WTC11 (cell line): Measurements from ENCODE around the gene CD6. TPM values are rescaled to one million over a fixed set of nuclear protein-coding genes. Genes with fewer than 3 reads are reported as not detected.

ENCODE experiments used
- ATAC-seq: fragments of 200-7000 bp; cut with Tn5 transposase; 2 replicates; pipeline ENCODE4 v1.10.0; 2021; ENCODE audit warnings: mild to moderate bottlenecking, moderate library complexity
- CTCF ChIA-PET: fragments of 300-600 bp; sonication (Branson Sonifier 250); formaldehyde crosslinking; loops from one replicate; lab custom pipeline; 2021; ENCODE audit warnings: antibody characterized with exemption; lab: Charles Lee
- POLR2A ChIA-PET: fragments of 350-600 bp; sonication (Branson Sonifier 250); formaldehyde crosslinking; loops from one replicate; lab custom pipeline; 2021; ENCODE audit warnings: antibody characterized with exemption; lab: Charles Lee
- DNase-seq: peaks from one replicate; pipeline ENCODE4 v3.0.0; 2021; ENCODE audit warnings: low spot score
- H3K27ac Mint-ChIP-seq: 2 replicates; pipeline ENCODE4 v1.8.0; 2021; ENCODE audit warnings: mixed read lengths
- H3K27me3 Mint-ChIP-seq: 2 replicates; pipeline ENCODE4 v1.8.0; 2021; ENCODE audit warnings: low read depth, mild to moderate bottlenecking, moderate library complexity, mixed read lengths
- H3K36me3 Mint-ChIP-seq: 2 replicates; pipeline ENCODE4 v1.8.0; 2021; ENCODE audit warnings: mixed read lengths
- H3K4me1 Mint-ChIP-seq: 2 replicates; pipeline ENCODE4 v1.8.0; 2022; ENCODE audit warnings: mixed read lengths
- H3K4me3 Mint-ChIP-seq: 2 replicates; pipeline ENCODE4 v1.8.0; 2021; ENCODE audit warnings: mild to moderate bottlenecking, moderate library complexity, mixed read lengths
- H3K9me3 Mint-ChIP-seq: 2 replicates; pipeline ENCODE4 v1.8.0; 2021; ENCODE audit warnings: mixed read lengths
- FOXK1 ChIP-seq: sonication (generic); formaldehyde crosslinking; IDR thresholded peaks from 2 replicates; pipeline ENCODE4 v1.8.0; 2022; ENCODE audit warnings: mild to moderate bottlenecking, moderate library complexity, missing genetic modification reagents
- NFE2L1 ChIP-seq: sonication (generic); formaldehyde crosslinking; IDR thresholded peaks from 2 replicates; pipeline ENCODE4 v1.8.1; 2023; ENCODE audit warnings: missing genetic modification reagents
- ZNF219 ChIP-seq: sonication (generic); formaldehyde crosslinking; IDR thresholded peaks from 2 replicates; pipeline ENCODE4 v1.8.0; 2023; ENCODE audit warnings: missing genetic modification reagents, mild to moderate bottlenecking, borderline replicate concordance
- total RNA-seq: library from RNA; stranded (reverse); gene quantifications from 3 replicates; pipeline ENCODE4 v1.2.3, GENCODE V29; 2021
- TF ChIP-seq, protein P1 (sequence below): sonication (generic); formaldehyde crosslinking; IDR thresholded peaks from 2 replicates; pipeline ENCODE4 v1.8.0; 2023; ENCODE audit warnings: missing genetic modification reagents
- TF ChIP-seq, protein P2 (sequence below): sonication (generic); formaldehyde crosslinking; IDR thresholded peaks from 2 replicates; pipeline ENCODE4 v1.8.1; 2023; ENCODE audit warnings: mild to moderate bottlenecking, missing genetic modification reagents
- TF ChIP-seq, protein P3 (sequence below): sonication (generic); formaldehyde crosslinking; IDR thresholded peaks from 2 replicates; pipeline ENCODE4 v1.8.0; 2023; ENCODE audit warnings: mild to moderate bottlenecking, missing genetic modification reagents
- TF ChIP-seq, protein P4 (sequence below): sonication (generic); formaldehyde crosslinking; IDR thresholded peaks from 2 replicates; pipeline ENCODE4 v1.8.1; 2022; ENCODE audit warnings: missing genetic modification reagents, borderline replicate concordance
- TF ChIP-seq, protein P5 (sequence below): sonication (generic); formaldehyde crosslinking; IDR thresholded peaks from 2 replicates; pipeline ENCODE4 v1.8.1; 2023; ENCODE audit warnings: mild to moderate bottlenecking, missing genetic modification reagents, moderate library complexity

The CD6 gene
- total RNA-seq, 1 experiment from 2014 or later, result 1.0 TPM

DNA sequence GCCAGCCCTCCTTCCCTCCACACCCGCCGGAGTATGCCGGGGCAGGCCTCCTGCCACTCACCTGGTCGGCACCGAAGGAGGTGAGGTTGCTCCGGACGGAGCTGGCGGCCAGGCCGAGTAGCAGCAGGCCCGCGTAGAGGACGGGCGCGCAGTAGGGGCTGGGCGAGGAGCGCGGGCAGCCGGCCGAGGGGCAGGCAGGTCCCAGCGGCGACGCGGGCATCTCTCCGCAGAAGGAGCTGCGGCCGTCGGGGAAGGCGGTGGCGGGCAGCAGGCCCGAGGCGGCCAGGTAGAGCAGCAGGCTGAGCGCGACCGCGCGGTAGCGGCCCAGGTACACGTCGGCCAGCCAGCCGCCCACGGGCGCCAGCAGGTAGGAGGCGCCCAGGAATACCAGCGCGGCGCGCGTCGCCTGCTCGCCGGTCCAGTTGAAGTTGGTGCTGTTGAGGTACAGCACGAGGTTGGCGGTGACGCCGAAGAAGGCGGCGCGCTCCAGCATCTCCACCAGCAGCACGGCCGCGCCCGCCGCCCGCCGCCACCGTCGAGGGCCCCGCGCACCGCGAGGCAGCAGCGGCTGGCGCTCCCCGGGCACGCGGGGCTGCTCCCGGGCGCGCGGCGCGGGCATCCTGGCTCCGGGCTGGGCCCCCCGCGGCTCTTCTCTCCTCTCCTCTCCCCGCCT is 20.4 kb upstream of the CD6 start (continued):
- TF ChIP-seq, protein P1, sequence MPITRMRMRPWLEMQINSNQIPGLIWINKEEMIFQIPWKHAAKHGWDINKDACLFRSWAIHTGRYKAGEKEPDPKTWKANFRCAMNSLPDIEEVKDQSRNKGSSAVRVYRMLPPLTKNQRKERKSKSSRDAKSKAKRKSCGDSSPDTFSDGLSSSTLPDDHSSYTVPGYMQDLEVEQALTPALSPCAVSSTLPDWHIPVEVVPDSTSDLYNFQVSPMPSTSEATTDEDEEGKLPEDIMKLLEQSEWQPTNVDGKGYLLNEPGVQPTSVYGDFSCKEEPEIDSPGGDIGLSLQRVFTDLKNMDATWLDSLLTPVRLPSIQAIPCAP (CRISPR knock-in tag), result peak; percentile 91
- TF ChIP-seq, protein P2, sequence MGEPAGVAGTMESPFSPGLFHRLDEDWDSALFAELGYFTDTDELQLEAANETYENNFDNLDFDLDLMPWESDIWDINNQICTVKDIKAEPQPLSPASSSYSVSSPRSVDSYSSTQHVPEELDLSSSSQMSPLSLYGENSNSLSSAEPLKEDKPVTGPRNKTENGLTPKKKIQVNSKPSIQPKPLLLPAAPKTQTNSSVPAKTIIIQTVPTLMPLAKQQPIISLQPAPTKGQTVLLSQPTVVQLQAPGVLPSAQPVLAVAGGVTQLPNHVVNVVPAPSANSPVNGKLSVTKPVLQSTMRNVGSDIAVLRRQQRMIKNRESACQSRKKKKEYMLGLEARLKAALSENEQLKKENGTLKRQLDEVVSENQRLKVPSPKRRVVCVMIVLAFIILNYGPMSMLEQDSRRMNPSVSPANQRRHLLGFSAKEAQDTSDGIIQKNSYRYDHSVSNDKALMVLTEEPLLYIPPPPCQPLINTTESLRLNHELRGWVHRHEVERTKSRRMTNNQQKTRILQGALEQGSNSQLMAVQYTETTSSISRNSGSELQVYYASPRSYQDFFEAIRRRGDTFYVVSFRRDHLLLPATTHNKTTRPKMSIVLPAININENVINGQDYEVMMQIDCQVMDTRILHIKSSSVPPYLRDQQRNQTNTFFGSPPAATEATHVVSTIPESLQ, result peak; percentile 43; the same call in 1 of the 2 replicates

DNA sequence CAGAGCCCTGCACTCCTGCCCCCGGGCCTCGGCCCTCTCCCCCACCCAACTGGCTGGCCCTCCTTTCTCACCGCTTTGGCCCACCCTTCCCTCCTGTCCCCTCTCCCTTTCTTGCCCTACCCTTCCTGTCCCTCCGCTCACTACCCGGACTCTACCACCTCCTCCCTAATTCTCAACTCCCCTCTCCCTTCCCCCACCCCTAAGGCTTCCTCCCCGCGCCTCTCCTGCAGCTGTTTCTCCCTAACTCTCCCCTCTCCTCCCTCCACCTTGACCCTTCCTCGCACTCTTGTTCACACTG is 19.9 kb upstream of the CD6 start:
- Mint-ChIP-seq H3K27ac (no peak overlapping the region), H3K27me3 (peaks cover 42% of the 10 kb centered on the region), H3K36me3 (no peaks in the 10 kb centered on the region), H3K9me3 (no peaks in the 10 kb centered on the region), H3K4me1 (peaks cover 32% of the 10 kb centered on the region), H3K4me3 (peak overlapping the region; percentile 69)
- TF ChIP-seq ZNF219 (CRISPR knock-in tag), result no peak
- TF ChIP-seq, protein P3, sequence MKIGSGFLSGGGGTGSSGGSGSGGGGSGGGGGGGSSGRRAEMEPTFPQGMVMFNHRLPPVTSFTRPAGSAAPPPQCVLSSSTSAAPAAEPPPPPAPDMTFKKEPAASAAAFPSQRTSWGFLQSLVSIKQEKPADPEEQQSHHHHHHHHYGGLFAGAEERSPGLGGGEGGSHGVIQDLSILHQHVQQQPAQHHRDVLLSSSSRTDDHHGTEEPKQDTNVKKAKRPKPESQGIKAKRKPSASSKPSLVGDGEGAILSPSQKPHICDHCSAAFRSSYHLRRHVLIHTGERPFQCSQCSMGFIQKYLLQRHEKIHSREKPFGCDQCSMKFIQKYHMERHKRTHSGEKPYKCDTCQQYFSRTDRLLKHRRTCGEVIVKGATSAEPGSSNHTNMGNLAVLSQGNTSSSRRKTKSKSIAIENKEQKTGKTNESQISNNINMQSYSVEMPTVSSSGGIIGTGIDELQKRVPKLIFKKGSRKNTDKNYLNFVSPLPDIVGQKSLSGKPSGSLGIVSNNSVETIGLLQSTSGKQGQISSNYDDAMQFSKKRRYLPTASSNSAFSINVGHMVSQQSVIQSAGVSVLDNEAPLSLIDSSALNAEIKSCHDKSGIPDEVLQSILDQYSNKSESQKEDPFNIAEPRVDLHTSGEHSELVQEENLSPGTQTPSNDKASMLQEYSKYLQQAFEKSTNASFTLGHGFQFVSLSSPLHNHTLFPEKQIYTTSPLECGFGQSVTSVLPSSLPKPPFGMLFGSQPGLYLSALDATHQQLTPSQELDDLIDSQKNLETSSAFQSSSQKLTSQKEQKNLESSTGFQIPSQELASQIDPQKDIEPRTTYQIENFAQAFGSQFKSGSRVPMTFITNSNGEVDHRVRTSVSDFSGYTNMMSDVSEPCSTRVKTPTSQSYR (CRISPR knock-in tag), result 0 out of 2 replicates have a peak, but pooled peaks have one; percentile 9
- ATAC-seq, result peak; percentile 61
- ChIA-PET POLR2A (interaction anchor here (0.7 kb wide), 1 partner anchor 45 kb away, joined by 4 read pairs; the partner anchor contains the start of gene PRPF19), CTCF (interaction anchor here (0.6 to 2.2 kb wide), 3 partner anchors 28 to 178 kb away, joined by 3 to 7 read pairs (median 5); no protein-coding TSS in a partner anchor)
- DNase-seq, result no peak

DNA sequence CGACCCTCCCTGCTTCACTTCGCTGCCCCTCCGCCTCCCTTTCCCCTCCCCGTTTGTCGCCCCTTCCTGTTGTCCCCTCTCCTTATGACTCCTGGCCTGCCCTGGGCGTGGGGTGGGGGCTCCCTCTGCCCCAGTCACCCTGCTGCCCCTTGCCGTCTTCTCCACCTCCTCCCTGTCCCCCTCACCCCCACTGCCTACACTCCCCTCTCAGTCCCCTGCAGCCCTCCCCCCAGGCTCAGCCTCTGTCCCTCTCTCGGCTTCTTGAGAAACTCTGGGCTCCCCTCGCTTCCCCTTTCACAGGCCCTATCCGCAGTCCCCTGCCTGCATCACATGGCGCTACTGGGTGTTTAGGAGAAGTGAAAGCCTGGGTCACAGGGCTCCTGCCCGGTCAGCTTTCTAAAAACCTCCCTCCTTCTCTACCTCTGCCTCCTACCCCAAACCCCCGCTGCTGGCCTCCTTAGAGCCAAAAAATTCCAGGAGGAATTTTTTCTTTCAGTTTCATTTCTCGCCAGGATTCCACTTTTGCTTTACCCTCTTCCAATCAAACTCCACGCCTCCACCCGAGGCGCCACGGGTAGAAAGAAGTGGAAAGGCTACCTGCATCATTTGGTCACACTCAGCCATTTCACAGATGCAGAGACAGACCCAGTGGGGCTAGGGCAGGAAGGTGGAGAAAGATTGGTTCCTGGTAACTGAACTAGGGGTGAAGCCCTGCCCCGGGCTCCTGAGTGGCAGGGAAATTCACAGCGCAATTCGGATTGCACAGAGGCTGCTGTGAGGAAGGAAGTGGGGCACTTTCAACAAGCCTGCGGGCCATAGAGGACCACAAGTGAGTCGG is 19.4 kb upstream of the CD6 start, which contains the start of gene SLC15A3:
Gene SLC15A3 (minus strand): TSS at position 273 of the 838 bp plus-strand sequence. CDS start 625 bp downstream, outside the sequence.
- Mint-ChIP-seq H3K27ac (peak within 1 kb of the TSS; percentile 92; the same call in 1 of the 2 replicates), H3K4me3 (peak within 1 kb of the TSS; percentile 69), H3K27me3 (peaks cover 42% of the 10 kb centered on the region), H3K4me1 (peaks cover 32% of the 10 kb centered on the region), H3K9me3 (no peaks in the 10 kb centered on the region), H3K36me3 (no peaks in the 10 kb centered on the region)
- CTCF ChIA-PET, result interaction anchor here (0.6 to 2.2 kb wide), 2 partner anchors 28 to 36 kb away, joined by 3 to 7 read pairs; no protein-coding TSS in a partner anchor
- TF ChIP-seq, protein P4, sequence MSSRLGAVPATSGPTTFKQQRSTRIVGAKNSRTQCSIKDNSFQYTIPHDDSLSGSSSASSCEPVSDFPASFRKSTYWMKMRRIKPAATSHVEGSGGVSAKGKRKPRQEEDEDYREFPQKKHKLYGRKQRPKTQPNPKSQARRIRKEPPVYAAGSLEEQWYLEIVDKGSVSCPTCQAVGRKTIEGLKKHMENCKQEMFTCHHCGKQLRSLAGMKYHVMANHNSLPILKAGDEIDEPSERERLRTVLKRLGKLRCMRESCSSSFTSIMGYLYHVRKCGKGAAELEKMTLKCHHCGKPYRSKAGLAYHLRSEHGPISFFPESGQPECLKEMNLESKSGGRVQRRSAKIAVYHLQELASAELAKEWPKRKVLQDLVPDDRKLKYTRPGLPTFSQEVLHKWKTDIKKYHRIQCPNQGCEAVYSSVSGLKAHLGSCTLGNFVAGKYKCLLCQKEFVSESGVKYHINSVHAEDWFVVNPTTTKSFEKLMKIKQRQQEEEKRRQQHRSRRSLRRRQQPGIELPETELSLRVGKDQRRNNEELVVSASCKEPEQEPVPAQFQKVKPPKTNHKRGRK, result peak; percentile 55; the same call in 1 of the 2 replicates
- TF ChIP-seq, protein P5, sequence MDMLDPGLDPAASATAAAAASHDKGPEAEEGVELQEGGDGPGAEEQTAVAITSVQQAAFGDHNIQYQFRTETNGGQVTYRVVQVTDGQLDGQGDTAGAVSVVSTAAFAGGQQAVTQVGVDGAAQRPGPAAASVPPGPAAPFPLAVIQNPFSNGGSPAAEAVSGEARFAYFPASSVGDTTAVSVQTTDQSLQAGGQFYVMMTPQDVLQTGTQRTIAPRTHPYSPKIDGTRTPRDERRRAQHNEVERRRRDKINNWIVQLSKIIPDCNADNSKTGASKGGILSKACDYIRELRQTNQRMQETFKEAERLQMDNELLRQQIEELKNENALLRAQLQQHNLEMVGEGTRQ (CRISPR knock-in tag), result peak; percentile 31; the same call in 1 of the 2 replicates
- TF ChIP-seq NFE2L1 (CRISPR knock-in tag), result no peak
- TF ChIP-seq FOXK1 (CRISPR knock-in tag), result peak; percentile 40; the same call in 1 of the 2 replicates
- POLR2A ChIA-PET, result interaction anchor here (0.7 kb wide), 1 partner anchor 46 kb away, joined by 4 read pairs; the partner anchor contains the start of gene PRPF19
- ATAC-seq (peak; percentile 59), DNase-seq (peak; percentile 55)
